ENCODE results near the gene EHBP1.

Gene EHBP1

GRCh38 chr2:63092857-63093256 is 387.3 kb downstream of the EHBP1 start:
- DNase-seq, result no peak

- no peak for DNase-seq
These were observed 388.0 kb downstream of the EHBP1 start for GRCh38 chr2:63093502-63093901.
